SKM-1 (cell line): ENCODE results near the gene SELENOP.
A peak's percentile ranks its signal among the peaks of the same experiment; 100 is the strongest.
"Not testable (repeated sequence)": the region's sequence is repeated elsewhere in the genome, so short reads cannot be mapped to it uniquely, and the experiment has no call there.

ENCODE experiments used
- DNase-seq: peaks from one replicate; lab custom pipeline; 2025; ENCODE audit not compliant: unreplicated experiment; lab: John Stamatoyannopoulos, UW

The SELENOP gene, protein sequence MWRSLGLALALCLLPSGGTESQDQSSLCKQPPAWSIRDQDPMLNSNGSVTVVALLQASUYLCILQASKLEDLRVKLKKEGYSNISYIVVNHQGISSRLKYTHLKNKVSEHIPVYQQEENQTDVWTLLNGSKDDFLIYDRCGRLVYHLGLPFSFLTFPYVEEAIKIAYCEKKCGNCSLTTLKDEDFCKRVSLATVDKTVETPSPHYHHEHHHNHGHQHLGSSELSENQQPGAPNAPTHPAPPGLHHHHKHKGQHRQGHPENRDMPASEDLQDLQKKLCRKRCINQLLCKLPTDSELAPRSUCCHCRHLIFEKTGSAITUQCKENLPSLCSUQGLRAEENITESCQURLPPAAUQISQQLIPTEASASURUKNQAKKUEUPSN

DNA sequence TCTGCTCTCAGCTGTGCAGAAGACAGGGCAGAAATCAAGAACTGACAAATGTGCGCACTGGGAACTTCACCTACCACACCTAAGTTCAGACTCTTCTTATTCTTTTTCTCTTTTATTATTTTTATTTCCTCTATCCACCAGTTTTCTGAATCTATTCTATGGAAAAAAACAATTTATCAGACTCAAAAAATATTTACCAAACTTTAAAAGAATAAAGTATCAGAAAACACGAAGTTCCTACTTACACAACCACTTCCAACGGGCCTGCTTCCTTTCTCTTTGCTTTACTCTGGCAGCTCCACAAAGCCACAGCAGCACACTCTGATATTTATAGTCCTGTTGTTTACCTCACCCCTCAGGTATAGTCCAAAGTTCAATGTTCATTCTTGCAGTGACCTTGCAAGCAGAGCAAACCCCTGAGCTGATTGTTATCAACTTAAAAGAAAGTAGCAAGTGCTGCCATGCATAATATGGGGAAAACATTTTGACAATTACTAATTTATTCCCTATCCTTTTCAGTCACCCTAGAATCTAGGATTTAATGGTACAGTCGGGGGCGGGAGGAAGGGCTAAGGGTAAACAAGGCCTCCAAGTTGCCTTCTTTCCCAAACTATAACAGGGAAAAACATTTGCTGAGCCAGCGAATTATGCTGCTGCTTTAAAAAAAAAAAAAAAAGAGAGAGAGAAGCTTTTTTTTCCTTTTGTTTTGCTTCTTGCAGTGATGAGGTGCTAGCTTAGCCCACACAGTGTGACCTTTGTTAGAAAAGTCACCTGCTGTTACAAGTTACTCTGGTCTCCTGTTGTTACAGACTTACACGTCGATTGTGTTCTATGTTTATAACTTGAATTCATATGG, at the start of gene SELENOP:
TSS of gene SELENOP (minus strand) at position 302 of the 856 bp plus-strand sequence. CDS start 3,539 bp downstream, outside the sequence.
- peak; percentile 9 for DNase-seq

DNA sequence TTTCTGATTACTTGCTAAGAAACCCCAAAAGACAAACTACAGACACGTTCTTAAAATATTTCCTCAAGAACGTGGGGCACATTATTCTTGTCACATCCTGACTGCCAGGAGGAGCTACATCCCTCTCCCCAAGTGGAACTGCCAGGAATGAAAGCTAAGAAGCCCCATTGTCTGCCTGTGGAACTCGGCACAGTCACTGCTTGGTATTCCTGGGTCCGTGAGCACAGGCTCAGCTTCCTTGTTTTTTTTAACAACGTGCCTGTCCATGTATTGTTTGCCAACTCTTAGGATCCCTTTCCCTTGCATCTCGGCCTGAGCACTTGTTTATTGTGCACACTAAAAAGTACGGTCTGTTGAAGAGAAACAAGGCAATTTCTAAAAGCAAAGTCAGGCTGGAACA, 47.0 kb upstream of the SELENOP start:
- no peak for DNase-seq

DNA sequence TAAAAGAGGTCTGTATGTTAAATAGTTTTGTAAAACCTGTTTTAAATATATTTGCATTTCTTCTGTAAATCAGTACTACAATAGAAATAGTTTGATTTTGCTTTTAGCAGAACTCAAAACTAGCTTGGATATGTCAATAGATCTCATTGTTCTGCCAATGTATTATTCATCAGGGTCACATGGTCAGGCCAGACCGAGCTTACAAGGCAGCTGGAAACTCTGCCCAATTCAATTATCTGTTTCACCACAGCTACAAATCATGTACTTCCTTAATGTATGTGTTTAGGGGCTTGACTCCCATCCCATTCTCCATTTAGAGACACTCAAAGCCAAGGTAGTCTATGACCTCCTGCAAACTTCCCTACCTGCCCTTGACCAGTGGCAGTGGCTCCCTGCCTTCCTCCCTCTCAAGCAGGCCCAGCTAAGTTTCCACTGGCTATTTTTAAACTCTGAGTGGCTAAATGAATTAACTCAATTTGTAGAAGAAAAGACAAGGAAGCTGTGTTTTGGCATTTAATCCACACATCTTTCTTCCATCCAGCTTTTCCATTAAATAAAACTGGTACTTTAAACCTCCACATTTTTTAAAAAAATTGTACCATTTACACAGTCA, 46.4 kb upstream of the SELENOP start:
- no peak for DNase-seq

DNA sequence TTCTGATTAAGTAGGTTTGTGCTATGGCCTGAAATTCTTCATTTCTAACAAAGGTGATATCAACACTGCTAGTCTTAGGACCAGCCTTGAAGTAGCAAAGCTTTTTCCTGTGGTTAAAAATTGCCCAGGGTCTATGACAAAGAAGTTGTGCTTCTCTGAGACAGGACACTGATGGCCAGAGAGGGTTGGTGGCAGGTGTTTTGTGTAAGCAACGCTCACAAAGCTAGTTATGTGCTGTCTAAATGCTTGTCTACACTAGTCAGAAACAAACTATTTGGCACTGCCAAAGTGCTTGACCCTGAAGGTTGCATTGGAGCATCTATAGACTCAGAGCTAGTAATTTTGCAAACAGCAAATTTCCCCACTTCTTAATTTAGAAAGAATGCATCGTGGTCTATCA, 44.1 kb upstream of the SELENOP start:
- no peak for DNase-seq

DNA sequence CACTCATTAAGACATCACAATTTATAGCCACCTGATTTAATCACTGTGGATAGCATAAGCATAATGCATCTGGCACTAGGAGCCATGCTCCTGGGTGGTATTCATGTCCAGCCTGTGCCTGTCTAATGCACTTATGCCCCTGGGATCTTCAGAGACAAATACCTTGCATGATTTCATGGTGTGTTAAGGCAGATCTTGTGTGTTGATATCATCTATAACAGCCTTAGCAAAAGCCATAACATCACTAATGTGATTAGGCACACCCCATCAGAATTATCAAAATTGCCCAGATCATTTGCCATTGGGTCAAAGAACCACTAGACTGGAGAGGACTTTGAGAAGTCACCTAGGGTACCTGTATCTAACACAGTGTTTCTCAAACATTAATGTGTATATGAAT, 43.7 kb upstream of the SELENOP start:
- DNase-seq = no peak

DNA sequence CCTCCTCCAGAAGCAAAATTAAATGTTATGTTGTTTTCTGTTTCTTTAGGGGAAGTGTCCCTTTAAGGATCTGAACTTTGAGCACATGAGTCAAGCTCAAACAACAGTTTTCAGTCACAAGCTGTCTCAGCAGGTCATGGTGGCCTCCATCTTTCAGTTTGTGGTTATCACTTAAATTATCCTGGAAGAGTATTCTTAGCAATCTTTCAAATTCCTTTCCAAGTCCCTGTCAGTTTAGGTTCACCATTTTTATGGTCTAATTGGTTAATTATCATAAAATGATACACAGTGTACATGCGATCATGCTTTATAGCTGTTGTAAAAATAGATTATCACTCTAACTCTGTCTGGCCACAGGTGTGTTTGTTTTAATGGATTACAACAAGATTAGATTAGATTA, 43.1 kb upstream of the SELENOP start:
- no peak for DNase-seq

DNA sequence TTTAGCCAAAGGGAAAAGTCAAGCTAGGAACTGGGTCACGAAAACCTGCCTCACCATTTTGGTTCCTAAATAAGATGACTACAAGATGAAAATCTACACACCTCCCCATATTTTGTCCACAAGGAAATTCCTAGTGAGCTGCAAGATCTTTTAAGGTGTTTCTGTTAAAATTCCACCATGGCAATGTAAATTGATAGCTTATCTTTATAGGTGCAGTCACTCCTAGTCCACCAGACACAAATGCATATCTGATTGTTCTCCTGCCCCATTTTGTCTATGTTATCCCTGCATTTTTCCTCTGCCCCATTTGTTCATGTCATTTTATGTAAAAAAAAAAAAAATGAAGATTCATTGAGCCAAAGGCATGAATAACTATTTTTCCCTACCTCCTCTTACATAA, 41.1 kb upstream of the SELENOP start:
- DNase-seq = no peak

DNA sequence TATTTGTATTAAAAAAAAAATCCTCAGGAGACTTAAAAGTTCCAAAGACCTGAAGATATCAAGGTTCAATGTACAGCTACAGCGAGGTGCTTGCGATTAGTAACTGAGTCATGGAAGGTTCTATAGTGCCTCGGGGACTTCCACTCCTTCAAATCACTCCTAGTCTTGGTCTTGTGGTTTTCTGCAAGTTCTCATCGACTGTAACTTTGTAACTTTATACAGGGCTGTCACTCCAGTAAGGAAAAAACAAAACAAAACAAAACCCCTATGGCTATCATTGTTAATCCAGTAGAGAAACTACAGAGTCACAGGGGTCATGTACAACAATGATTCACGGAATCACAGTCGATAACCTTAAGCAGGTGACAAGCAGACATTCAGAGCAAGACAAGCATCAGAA, 39.8 kb upstream of the SELENOP start:
- DNase-seq = no peak

DNA sequence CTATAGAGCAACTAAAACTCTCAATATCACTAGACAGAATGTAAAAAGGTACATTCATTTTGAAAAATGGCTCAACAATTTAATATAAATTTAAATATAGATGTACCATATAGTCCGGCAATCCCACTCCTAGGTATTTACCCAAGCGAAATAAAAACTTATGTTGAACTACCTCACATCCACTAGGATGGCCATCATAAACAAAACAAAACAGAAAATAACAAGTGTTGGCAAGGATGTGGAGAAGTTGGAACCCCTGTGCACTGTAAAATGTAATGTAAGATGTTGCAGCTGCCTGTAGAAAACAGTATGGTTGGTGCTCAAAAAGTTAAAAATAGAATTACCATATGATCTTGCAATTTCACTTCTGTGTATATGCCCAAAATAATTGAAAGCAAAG, 36.9 kb upstream of the SELENOP start:
- no peak for DNase-seq

DNA sequence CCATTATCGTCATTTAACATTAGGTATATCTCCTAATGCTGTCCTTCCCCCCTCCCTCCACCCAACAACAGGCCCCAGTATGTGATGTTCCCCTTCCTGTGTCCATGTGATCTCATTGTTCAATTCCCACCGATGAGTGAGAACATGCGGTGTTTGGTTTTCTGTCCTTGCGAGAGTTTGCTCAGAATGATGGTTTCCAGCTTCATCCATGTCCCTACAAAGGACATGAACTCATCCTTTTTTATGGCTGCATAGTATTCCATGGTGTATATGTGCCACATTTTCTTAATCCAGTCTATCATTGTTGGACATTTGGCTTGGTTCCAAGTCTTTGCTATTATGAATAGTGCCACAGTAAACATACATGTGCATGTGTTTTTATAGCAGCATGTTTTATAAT, 32.7 kb upstream of the SELENOP start:
- DNase-seq = not testable (repeated sequence)

DNA sequence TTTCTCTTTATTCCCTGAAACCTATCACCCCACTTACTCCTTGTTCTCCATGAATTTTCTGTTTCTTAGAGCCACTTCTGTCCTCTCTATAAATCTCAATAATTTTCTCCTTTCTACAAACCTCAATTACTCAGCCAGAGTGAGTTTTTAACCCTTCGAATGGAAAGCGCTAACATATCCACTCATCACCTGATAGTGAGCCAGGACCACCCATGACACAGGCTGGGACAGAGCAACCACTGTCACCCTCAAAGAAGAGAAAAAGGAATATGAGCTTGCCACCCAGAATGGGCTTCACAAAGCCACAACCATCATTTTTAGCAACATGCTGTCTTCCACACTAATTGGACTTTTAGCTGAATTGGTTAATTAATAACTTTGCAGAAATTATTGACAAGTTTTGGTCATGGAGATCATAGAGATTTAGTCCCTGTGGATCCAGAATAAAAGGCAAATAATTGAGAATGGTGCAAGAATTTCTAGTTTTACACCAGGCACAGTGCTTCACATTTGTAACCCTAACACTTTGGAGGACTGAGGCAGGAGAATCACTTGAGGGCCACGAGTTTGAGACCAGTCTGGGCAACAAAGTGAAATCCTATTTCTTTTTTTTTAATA, 32.1 kb upstream of the SELENOP start:
- DNase-seq = no peak

DNA sequence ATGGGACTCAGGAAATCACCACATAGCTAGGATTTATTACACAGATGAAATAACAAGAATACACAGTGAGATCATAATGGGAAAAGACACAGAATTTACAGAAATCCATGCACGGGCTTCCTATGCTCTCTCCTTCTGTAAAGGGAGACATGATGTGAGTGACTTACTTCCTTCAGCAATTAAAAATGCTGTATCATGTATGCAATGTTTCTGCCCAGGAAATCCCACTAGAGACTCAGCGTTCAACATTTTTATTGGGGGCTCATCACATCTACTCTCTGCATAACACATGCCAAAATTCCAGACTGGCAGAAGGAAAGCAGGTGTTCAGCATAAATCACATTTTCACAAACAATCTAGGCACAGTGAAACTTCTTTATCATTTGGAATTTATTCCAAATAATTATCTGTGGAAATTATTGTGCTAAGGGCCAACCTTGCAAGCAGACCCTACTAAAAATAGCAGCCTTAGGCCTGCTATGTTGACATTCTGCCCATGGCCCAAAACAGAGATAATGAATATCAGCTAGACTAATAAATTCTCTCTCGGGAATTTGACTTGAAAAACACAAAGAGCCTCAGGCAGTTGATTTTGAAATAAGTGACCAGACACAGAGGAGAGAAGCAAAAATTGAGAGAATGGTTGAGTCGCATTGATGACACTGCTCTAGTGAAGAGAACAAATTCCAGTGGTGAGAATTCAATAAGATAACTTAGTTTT, 31.4 kb upstream of the SELENOP start:
- no peak for DNase-seq

DNA sequence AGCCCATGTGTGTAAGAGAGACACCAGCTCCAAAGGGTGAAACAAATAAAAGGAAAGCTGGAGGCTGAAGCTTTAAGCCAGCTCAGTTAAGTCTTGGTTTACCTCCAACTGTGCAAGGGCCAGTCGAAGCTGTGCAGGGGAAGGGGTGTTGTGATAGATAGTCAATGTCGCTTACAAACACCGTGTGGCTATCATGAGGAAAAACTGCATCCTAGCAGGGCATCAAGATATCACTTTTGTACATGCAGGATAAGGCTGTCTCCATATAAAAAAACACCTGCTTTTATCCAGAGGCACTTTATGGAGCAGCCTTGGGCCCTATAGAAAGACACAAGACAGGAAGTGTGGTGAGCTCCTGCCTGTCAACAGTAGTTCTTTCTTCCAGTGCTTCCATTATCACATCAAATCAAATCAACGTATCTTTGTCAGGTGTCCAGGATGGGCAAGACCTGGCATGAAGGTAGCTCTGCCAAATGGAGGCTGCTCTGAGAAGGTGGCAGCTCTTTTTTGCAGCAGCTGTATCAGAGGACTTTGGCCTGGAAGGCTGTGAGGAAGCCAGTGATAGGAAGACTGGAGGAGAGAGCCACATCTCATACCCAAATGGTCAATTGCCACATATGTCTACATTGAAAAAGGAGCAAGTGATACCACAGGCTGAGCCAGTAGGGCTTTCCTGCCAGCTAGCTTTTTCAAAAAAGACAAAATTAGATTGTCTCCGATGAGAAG, 29.3 kb upstream of the SELENOP start:
- DNase-seq = no peak

DNA sequence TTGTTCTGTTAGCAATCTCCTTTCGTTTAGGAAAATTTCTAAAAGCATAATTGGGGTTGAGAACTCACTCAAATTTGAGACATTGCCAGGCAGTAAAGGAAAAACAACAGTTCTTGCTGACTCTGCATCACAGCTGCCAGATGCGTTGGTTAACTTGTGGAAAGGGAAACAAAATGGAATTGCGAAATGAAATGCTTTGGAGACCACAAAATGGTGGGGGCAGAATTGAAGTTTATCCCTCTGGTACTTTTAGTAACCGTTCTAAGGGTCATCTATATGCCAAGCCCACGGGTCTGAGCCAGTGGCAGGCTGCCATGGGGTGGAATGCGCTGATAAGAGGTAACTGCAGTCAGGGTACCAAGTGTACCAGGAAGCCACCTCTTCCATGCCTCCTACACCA, 28.6 kb upstream of the SELENOP start:
- no peak for DNase-seq

DNA sequence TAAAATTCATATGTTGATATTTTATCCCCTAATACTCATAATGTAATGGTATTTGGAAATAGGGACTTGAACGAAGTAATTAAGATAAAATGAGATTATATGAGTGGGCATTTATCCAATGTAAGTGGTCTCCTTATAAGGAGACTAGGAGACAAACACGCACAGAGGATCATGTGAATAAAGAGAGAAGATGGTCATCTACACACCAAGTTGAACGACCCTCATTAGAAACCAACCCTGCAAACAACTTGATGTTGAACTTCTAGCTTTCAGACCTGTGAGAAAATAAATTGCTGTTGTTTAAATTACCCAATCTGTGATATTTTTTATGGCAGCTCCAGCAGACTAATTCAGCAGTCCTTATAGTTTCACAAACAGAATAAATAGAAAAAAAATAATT, 27.5 kb upstream of the SELENOP start:
- no peak for DNase-seq

DNA sequence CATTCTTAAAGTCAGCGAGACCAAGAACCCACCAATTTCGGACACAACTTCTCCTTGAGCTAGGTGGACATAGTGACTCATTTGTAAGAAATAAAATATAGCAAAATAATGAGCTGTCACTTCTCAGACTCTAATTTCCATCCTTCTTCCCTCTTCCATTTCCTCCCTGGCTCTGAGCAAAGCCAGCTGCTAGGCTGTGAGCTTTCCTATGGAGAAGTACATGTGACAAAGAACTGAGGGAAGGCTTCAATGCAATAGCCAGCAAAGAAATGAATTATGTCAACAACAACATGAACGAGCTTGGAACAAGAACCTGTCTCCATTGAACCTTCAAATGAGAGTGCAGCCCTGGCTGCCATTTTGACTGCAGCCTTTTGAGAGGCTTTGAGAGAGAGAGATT, 25.9 kb upstream of the SELENOP start:
- DNase-seq = no peak

DNA sequence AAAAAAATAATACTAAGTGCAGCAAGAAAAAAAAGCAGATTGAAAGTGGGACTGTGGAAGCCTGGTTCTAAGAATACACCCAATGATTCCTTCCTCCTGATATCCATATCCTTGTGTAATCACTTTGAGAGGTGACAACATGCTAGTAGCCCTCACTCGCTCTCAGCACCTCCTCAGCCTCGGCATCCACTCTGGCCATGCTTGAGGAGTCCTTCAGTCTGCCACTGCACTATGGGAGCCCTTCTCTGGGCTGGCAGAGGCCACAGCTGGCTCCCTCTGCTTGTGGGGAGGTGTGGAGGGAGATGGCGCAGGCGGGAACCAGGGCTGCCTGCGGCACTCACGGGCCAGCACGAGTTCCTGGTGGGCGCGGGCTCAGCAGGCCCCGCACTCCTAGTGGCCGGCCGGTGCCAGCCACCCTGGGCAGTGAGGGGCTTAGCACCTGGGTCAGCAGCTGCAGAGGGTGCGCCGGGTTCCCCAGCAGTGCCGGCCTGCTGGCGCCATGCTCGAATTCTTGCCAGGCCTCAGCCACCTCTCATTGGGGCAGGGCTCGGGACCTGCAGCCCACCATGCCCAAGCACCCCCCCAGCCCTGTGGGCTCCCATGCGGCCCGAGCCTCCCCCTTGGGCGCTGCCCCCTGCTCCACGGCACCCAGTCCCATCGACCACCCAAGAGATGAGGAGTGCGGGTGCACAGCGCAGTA, 24.5 kb upstream of the SELENOP start:
- DNase-seq = no peak

DNA sequence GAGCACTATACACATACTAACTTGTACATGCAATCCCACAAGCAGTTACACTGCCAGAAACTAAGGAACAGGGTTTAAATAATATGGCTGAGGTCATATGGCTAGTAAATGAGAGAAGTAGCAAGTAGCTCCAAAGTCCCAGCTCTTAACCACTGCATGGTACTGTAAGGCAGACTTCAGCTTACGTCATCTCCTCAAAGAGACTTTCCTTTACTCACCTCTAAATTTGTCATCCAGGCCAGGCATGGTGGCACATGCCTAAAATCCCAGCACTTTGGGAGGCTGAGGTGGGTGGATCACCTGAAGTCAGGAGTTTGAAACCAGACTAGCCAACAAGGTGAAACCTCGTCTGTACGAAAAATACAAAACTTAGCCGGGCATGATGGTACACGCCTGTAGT, 20.4 kb upstream of the SELENOP start:
- DNase-seq = no peak

DNA sequence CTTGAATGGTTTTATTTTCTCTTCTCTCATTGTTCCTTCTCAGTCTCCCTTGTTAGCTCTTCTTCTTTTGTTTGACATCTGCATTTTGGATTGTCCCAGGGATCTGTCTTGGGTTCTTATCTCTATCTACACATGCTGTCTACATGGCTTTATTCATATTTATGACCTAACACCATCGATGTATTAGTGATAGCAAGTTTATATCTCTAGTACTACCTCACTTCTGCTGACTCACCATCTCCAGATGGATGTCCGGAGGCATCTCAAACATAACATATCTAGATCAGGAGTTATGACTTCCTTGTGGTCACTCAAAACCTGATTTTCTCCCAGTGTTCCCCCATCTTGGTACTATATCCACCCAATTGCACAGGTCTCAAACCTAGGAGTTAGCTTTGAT, 19.2 kb upstream of the SELENOP start:
- no peak for DNase-seq

DNA sequence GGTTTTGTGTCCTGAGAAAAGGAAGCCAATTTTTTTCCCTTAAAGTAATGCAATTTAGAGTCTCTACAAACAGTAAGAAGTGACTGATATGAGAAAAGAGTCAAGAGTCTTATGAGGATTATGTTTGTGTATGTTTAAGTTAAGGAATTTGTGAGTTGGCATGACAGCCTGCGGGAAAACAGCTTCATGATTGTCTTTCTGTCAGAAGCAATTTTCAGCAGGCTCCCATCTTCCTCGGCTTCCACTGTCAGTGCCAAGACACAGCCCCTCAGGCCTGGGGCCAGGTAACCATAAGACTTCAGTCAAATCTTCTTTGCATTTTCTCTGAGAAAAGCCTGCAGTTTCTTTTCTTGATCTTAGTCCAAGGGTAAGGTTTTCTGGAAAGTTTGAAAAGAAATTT, 17.0 kb upstream of the SELENOP start:
- DNase-seq = no peak
